ENCODE measurements around the gene PALD1.

Gene PALD1

GRCh38 chr10:70558871-70559810 lies 80.6 kb downstream of the PALD1 start:
- DNase-seq = peak; percentile 80

DNA sequence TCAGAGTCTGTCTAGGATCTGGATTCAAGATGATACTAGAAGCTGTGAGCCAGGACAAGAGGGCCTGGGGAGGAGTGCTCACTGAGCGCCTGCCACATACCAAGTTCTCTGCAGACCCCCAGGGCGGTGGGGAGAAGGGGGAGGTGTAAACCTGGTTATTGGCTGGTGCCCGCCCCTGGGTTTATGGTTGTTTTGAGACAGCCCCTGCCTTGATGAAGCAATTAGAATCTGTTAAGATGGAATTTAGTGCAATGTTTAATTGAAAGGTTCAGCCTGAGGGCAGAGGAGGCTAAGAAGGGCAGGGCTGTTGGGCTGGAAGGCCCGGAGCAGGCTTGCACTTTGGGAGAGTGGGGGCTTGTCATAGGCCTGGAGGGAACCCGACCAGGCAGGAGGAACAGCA lies 81.3 kb downstream of the PALD1 start:
- no peak for DNase-seq

- peak; percentile 34 for DNase-seq
These were observed 82.0 kb downstream of the PALD1 start for GRCh38 chr10:70560511-70560941.

GRCh38 chr10:70561070-70561469 lies 82.5 kb downstream of the PALD1 start:
- DNase-seq = peak; percentile 65

- peak; percentile 25 for DNase-seq
These were observed 83.0 kb downstream of the PALD1 start for GRCh38 chr10:70561558-70561957.

GRCh38 chr10:70562036-70562755 lies 83.6 kb downstream of the PALD1 start:
- DNase-seq = peak; percentile 77

GRCh38 chr10:70563230-70563629 lies 84.7 kb downstream of the PALD1 start:
- peak; percentile 38 for DNase-seq

GRCh38 chr10:70564113-70564725 lies 85.7 kb downstream of the PALD1 start:
- DNase-seq = no peak

- DNase-seq = no peak
These were observed 86.4 kb downstream of the PALD1 start for GRCh38 chr10:70564901-70565351.

DNA sequence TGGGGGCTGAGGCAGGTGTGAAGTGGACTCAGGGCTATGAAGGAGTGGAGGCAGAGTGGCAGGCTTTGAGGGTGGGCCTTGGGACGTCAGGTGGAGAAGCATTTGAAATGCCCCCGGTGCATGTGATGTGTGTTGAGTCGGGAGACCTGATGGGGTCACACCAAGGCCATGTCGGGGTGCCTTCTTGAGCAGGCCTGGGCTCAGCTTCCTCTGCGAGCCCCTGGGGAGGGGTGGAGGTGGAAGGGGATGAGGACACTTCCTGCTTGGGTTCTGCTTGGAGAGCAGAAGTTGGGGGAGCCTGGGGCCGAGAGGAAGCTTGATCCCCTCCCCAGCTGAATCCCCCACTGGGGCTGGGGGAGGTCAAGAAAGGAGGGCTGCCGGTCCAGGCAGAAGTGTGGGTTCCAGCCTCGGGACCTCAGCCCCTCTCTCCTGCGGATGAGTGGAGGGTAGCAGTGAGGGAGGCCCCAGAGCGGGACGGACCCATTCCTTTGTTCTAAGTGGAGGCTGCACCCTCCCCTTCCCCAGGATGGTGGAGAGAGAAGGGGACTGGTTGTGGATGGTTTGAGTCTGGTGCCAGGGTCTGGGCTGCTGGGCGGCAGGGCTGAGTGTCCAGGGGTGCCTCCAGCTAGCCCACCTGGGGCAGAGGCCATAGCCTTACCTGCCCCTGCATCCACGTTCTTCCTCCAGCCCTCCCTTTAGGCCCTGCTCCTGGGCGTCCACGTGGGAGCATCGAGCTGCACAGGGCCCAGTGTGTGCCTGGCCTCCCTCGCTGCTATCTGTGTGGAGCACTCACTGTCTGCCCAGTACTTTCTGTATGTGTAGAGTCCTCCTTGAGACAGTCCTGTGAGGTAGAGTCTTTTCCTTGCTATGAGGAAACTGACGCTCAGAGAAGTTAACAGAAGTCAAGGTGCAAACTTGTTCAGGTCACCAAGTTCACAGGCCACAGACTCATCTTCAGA lies 87.3 kb downstream of the PALD1 start:
- DNase-seq = peak; percentile 17

DNA sequence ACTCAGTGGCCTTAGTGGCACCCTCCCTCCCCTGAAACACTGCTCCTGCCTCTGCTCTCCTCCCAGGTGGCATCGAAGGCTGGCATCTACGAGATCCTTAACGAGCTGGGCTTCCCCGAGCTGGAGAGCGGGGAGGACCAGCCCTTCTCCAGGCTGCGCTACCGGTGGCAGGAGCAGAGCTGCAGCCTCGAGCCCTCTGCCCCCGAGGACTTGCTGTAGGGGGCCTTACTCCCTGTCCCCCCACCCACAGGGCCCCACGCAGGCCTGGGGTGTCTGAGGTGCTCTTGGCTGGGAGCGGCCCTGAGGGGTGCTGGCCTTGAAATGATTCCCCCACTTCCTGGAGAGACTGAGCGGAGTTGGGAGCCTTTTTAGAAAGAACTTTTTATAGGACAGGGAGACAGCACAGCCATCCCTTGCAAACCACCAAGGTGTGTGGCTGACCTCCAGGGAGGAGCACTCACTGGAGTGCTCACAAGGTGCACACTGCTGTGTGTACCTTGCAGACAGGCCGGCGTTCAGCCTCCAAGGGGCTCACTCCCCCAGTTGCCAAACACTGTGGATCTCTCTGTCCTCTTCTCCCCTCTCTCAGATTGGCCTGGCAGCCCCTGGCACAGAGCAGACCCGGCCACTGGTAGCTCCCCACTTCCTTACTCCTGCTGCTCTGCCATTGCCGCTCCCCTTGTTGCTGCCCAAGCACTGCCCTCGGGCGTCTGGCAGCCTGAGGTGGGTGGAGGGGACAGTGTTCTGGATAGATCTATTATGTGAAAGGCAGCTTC lies 88.1 kb downstream of the PALD1 start:
- peak; percentile 9 for DNase-seq

DNA sequence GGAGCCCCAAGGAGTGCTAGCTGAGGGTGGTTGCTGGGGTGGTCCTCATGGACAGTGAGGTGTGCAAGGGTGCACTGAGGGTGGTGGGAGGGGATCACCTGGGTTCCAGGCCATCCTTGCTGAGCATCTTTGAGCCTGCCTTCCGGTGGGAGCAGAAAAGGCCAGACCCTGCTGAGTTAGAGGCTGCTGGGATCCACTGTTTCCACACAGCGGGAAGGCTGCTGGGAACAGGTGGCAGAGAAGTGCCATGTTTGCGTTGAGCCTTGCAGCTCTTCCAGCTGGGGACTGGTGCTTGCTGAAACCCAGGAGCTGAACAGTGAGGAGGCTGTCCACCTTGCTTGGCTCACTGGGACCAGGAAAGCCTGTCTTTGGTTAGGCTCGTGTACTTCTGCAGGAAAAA lies 89.0 kb downstream of the PALD1 start:
- DNase-seq = peak; percentile 17

- DNase-seq = no peak
These were observed 89.5 kb downstream of the PALD1 start for GRCh38 chr10:70568113-70568512.

DNA sequence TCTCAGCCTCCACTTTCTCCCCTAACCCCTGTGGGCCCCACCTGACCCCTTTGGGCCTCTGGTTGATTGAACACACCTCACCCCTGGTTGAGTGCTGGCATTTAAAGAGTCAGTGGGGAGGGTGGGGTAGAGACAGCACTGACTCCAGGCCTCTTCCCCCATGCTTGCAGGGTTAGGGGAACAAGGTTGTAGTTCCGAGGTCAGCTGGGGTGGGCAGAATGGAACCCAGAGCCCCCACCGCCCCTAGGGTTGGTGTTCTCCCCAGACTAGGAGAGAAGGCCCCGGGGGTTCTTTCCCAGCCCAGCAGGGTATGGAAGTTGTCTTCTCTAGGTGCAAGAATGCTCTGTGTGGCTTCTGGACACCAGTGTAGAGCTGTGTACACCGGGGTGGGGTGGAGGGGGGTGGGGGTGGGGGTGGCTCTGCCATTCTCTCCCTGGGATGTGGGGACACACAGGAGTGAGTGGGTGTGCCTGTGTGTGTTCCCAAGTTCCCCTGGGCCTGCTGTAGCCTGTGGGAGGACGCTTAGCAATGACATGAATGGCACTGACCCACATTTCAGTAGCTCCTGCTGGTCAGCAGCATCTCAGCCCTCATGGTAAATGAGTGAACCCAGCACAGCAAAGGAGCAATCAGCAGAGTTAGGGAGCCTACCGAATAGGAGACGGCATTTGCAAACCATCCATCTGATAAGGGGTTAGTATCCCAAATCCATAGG lies 90.4 kb downstream of the PALD1 start:
- DNase-seq = no peak

DNA sequence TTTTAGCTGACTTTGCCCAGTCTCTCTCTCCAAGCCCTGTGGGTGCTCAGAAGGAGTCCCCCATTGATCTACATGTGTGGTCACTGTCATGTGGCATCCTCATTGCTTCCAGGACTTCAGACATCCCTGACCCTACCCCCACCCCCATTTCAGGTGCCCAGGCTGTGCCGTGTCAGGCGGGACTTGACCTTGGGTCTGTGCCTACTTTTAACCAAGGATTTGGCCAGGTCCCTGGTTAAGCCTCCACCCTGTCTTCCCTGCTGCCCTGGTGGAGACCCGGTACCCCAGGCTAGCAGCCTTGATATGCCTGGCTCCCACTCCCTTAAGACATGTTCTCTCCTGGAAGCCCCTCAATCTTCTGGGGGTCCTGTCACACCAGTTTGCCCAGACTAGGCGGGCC lies 92.7 kb downstream of the PALD1 start:
- peak; percentile 12 for DNase-seq

- DNase-seq = peak; percentile 25
These were observed 93.3 kb downstream of the PALD1 start for GRCh38 chr10:70571636-70572439.

DNA sequence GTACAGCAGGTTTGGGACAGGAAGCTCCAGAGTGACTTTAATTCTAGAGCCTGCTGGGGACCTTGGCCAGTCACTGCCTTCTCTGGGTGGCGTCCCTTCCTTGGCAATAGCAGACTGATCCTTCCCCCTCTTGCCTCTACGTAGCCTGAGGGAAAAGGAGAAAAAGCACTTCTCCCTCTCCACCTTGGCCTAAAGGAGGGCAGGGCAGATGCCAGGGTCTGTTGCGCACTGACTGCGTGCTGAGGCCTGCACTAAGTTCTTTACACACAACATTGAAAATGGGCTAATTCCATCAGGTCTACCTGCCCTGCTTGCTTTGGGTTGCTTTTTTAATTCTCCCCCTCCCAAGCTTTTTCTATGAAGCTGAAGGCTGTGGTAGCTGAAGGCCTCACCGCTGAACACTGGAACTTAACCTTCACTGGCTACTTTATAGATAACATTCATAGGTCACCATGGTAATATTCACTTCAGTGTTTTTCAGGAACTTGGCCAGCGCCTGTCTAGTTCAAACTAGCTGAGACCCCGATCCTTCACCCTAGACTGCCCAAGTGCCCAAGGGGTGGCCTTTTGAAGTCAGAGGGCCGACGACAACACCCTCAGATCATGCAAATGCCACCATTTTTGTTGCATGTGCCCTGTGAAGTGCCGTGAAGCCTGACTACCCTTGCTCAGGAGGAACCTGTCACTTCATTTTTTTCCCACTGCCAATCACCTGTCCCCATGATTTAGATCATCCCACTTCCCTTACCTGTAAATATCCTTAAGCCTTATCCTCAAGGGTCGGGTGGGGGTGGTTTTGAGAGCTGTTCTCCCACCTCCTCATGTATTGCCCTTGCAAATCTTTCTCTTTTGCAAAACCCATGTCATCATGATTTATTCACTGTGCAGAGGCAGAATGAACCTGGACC lies 95.3 kb downstream of the PALD1 start:
- DNase-seq = peak; percentile 5

DNA sequence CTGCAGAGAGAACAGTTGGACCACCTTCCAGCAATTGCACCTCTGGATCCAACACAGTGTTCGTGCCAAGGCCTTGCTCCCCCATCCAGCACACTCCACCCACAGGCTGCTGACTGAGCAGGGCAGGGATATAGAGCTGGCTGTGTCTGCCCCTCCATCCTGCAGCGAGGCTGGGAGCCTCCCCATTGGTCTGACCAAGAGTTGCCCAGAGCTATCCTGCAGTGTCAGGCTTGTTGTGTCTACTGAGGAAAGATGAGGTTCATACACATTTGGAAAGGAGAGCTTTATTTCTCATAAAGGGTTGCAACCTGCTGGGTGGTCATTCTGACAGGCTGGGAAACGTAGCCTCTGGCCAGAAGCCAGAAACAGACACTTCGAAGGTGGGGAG lies 96.9 kb downstream of the PALD1 start:
- DNase-seq = no peak
